Pulmonary artery endothelial cell (primary cell): Measurements from ENCODE around the gene FAM184A. TPM values are rescaled to one million over a fixed set of nuclear protein-coding genes. Genes with fewer than 3 reads are reported as not detected.
A peak's percentile ranks its signal among the peaks of the same experiment; 100 is the strongest.

Source experiments
- DNase-seq: peaks from one replicate; pipeline ENCODE4 v3.0.0-alpha.2; 2011; ENCODE audit warnings: low read depth, low spot score
- total RNA-seq: library from RNA; depleted of rRNA; stranded (reverse); fragments of >200 nt; gene quantifications from 2 replicates; pipeline ENCODE4 v1.2.3, GENCODE V29; 2014

The FAM184A gene
- total RNA-seq, 1 donor from 2014 or later, result 0.26 TPM

DNA sequence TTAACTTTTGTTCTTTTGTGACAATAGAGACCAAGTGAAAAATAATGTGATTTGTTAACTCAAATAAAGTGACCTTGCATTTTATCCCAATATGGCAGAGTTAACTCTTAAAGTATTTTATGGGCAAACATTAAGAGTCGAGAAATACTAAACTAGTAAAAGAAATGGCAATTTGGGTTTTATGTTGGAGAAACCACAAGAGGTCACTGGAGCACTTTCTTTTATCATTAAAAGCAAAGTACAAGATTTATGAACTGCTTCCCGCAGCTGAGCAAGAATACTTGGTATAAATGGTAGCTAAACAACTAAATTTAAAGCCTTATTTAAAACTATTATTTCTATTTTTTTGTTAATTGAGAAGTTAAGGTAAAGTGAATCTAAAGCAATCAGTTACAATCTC is 110.0 kb downstream of the FAM184A start:
- no peak for DNase-seq

GRCh38 chr6:118967239-118967638 is 111.2 kb downstream of the FAM184A start:
- DNase-seq, result no peak

DNA sequence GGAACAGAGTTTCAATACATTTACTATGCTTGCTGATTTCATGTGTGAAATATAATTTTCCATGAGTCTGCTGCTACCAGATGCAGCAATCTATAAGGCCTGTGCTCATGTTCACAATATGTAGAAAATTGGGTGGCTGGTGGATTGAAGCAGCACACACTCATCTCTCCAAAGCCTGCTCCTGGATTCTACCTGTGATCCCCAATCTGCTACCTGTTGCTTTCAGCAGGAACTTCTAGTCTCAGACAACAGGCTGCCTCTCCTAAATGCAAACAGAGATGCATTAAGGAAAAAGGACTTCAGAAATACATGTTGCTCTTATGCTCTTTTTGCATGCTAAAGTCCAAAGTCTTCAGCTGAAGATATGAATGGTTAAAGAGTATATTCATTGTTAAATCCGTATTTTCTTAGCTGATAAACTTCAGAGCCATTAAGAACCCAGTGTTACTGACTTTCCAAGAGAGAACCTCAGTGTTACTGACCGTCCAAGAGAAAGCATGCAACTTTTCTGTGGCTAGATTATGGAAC is 112.6 kb downstream of the FAM184A start:
- no peak for DNase-seq

GRCh38 chr6:118965371-118965770 is 113.1 kb downstream of the FAM184A start:
- no peak for DNase-seq

DNA sequence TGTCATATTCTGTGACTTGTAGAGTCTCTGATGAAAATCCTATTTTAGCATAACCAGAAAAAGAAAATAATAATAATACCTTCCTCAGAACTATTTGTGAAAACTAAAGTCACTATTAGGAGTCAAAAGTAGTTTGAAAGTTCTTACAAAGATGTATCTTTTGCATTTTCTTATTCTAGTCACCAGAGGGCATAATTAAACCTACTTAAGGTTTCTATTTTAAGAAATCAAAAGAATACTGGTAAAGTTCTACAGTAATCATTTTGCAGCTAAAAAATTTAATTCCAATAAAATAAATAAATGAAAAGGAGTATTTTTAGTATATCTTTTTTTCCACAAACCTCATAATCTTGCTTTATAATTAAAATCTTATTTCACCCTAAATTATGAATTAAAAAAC is 115.5 kb downstream of the FAM184A start:
- DNase-seq, result no peak

GRCh38 chr6:118959903-118960302 is 118.6 kb downstream of the FAM184A start:
- no peak for DNase-seq

DNA sequence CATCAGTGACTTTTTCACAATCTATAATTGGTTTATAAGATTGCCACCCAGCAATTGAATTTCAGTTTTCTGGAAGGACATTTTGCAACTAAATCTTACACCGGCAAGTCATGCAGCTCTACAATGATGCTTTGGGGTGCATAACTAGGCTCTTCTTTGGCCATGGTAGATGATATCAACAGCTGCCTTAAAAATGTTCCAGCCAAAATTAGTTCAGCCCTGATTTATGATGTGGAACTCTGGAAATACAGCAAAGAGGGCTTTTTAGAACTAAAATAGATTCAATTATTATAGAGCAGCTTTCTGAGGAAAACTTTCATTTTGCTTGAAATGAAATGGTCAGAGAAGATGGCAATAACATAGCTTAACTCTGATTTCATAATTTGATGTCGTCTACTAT is 125.1 kb downstream of the FAM184A start:
- no peak for DNase-seq

- DNase-seq, result no peak
These were observed 125.8 kb downstream of the FAM184A start for GRCh38 chr6:118952683-118953082.

- DNase-seq, result no peak
These were observed 133.2 kb downstream of the FAM184A start for GRCh38 chr6:118945217-118945616.

DNA sequence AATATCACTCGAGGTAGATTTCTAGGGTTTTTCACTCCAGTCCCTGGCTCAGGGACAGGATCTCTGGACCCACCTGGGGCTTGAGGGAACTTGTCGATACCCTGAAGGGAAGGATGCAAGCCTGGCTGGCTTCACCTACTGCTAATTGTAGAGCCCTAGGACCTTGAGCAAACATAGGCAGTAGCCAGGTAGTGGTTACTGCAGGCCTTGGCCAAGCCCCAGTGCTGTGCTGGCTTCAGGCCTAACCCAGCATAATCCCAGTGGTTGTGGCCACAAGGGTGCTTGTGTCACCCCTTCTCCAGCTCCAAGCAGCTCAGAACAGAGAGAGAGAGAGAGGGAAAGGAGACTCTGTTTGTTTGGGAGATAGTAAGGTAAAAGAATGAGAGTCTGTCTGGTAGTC is 137.7 kb downstream of the FAM184A start:
- no peak for DNase-seq

DNA sequence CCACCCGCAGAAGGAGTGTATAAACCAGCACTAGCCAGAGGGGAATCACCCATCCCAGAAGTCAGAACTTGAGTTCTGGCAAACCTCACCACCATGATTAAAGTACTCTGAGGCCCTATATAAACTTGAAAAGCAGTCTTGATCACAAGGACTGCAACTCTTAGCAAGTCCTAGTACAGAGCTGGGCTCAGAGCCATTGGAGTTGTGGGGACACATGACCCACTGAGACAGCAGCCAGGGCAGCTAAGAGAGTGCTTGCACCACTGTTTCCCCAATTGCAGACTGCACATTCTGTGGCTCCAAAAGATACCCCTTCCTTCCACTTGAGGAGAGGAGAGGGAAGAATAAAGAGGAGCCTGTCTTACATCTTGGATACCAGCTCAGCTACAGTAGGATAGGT is 138.8 kb downstream of the FAM184A start:
- DNase-seq, result no peak

- no peak for DNase-seq
These were observed 142.3 kb downstream of the FAM184A start for GRCh38 chr6:118935978-118936703.

GRCh38 chr6:118935331-118935668 is 143.2 kb downstream of the FAM184A start:
- DNase-seq, result no peak

DNA sequence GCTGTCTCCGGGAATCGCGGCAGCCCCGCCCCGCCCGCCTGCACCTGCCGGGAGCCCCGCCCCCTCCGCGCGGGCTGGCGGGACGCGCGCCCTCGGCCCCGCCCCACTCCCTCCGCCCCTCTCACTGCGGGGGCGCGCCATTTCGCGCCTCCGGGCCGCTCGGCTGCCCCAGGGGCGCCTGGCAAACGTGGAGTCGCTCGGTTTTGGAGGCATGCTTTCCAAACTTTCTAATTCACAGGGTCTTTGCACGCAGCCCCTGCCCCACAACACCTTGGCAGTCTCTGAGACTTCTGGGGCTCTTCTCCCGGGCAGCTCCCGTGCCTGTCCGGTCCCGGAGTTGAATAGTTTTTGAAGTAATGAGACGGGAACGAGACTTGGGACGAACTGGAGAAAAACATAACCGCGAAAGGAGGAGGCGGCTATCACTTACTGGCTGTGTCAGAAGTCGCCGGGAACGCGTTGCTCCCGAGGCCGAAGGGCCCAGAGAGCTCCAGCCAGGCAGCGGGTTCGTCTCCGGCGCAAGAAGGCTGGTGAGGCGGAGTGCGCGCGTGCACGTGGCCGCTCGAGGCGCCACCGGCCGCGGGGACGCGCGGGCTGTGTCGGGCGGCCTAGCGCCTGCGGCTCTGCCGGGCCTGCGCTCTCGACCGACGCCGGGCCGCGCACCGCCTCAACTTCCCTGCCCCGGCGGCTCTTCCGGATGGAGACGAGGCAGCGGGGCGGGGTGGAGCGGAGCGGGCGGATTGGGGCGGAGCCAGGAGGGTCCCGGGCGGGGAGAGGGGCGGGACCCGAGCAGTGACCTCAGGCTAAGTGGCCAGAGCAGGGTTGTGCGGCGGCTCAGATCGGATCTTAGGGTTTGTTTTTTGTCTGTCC is 143.8 kb downstream of the FAM184A start, which contains the start of gene MCM9:
Gene MCM9, minus strand, starts transcription at position 699 of the 870 bp plus-strand sequence. CDS start 3,436 bp downstream, outside the sequence.
- peak; percentile 48 for DNase-seq

DNA sequence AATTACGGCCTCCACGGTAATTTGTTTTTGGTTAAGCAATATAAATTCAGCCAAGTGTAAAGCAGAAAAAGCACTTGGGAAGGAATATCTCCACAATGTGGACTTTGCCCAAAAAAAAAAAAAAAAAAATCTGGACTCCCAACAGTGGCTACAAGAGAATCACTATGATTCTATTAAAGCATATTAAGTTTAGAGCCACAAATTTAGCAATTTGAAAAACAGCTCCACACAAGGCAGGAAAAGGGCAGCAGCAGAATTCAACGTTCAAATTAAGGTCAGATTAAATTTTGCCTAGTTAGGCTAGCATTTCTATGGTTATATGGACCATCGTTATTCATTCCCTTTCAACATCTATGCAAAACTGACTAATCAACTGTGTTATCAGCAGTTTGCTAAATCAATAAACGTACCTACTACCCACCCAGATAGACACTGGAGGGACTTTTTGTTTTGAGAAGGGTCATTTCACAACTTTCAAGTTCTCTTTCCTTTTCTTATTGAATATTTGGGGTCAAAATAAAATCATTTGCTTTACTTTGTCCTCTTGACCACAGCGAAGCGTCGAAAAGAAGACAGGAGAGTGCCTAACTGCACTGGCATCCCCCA is 144.5 kb downstream of the FAM184A start:
- no peak for DNase-seq

GRCh38 chr6:118932421-118932820 is 146.0 kb downstream of the FAM184A start:
- no peak for DNase-seq

- no peak for DNase-seq
These were observed 147.0 kb downstream of the FAM184A start for GRCh38 chr6:118931436-118931835.

GRCh38 chr6:118930680-118931079 is 147.8 kb downstream of the FAM184A start:
- DNase-seq, result no peak

- DNase-seq, result no peak
These were observed 155.4 kb downstream of the FAM184A start for GRCh38 chr6:118923035-118923434.

DNA sequence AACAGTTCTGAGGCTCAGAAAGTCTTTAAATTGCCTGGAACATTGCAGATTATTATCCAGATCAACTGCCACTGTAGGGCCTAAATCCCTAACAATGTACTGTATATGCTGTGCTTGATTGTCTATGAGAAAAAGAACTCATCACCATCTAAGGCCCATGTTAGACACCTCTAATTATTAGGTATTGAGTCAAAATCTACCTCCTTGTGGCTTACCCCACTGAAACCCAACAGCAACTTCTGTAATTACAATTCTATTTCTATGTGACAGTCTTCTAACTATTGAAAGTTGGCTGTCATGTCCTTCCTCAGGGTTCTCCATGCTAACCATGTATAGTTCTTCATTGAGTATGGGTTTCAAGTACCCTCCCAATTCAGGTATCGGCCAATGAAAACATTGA is 157.4 kb downstream of the FAM184A start:
- DNase-seq, result no peak

DNA sequence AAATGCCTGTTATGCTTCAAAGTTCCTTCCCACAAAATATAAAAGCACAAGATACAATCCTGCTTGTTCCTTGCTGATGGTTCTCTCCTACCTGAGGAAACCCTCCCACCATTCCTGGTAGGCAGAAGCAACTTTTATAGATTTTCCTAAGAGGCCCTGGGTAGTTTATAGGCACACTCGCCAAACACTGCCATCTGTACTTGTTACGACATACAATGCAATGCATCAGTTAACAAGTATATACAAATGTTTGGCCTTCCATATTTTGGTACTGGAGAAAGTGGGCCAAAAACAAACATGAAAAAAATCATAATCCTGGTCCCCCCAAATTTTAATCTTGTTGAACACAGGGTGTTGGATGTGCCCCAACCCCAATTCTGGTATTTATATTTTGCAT is 160.1 kb downstream of the FAM184A start:
- DNase-seq, result no peak
